Karpas-422 (cell line): ENCODE results near the gene CPLX3. TPM values are rescaled to one million over a fixed set of nuclear protein-coding genes. Genes with fewer than 3 reads are reported as not detected.

Experiments
- DNase-seq: peaks from one replicate; pipeline ENCODE4 v3.0.0-alpha.2; 2015
- H2AFZ ChIP-seq: fragments of 200-600 bp; sonication (generic); 2 replicates; pipeline ENCODE4 v1.6.1; 2014; ENCODE audit warnings: antibody characterized with exemption, low read length, mixed read lengths
- H3K27ac ChIP-seq: fragments of 200-600 bp; sonication (generic); 2 replicates; pipeline ENCODE4 v1.5.1; 2014; ENCODE audit warnings: mild to moderate bottlenecking, low read length, moderate library complexity
- H3K27me3 ChIP-seq: fragments of 200-600 bp; sonication (generic); 2 replicates; pipeline ENCODE4 v1.6.1; 2014; ENCODE audit warnings: low read length, mixed read lengths
- H3K36me3 ChIP-seq: fragments of 200-600 bp; sonication (generic); 2 replicates; pipeline ENCODE4 v1.6.1; 2014; ENCODE audit warnings: low read length, mixed read lengths; ENCODE audit not compliant: insufficient read depth
- H3K4me1 ChIP-seq: fragments of 200-600 bp; sonication (generic); 2 replicates; pipeline ENCODE4 v1.6.1; 2014; ENCODE audit warnings: mild to moderate bottlenecking, low read length, mixed read lengths
- H3K4me2 ChIP-seq: fragments of 200-600 bp; sonication (generic); 2 replicates; pipeline ENCODE4 v1.6.1; 2014; ENCODE audit warnings: low read length, low read depth, mild to moderate bottlenecking; ENCODE audit not compliant: poor library complexity, severe bottlenecking
- H3K4me3 ChIP-seq: fragments of 200-600 bp; sonication (generic); 2 replicates; pipeline ENCODE4 v1.5.1; 2014; ENCODE audit warnings: mild to moderate bottlenecking, antibody characterized with exemption, low read length, mixed read lengths
- H3K79me2 ChIP-seq: fragments of 200-600 bp; sonication (generic); 2 replicates; pipeline ENCODE4 v1.6.1; 2014; ENCODE audit warnings: mild to moderate bottlenecking, low read length, mixed read lengths
- H3K9ac ChIP-seq: fragments of 200-600 bp; sonication (generic); 2 replicates; pipeline ENCODE4 v1.6.0; 2014; ENCODE audit warnings: low read length
- H3K9me2 ChIP-seq: fragments of 200-600 bp; sonication (generic), shearing (Covaris generic); replicated peaks from 2 replicates; pipeline ENCODE4 v1.6.0; 2014; ENCODE audit warnings: mild to moderate bottlenecking, low read length, moderate library complexity; ENCODE audit not compliant: insufficient read depth
- H3K9me3 ChIP-seq: fragments of 300-700, 200-600 bp; sonication (generic); 2 replicates; pipeline ENCODE4 v1.6.1; 2014; ENCODE audit warnings: low read length, mixed read lengths
- H4K20me1 ChIP-seq: fragments of 200-600 bp; sonication (generic); 2 replicates; pipeline ENCODE4 v1.6.1; 2014; ENCODE audit warnings: mild to moderate bottlenecking, antibody characterized with exemption, low read length, low read depth; ENCODE audit not compliant: insufficient read depth
- total RNA-seq: library from RNA; depleted of rRNA; stranded (reverse); fragments of >200 nt; shearing (Covaris generic); gene quantifications from 2 replicates; pipeline ENCODE4 v1.2.3, GENCODE V29; 2014; ENCODE audit warnings: low replicate concordance

CPLX3 gene
- total RNA-seq, 1 experiment from 2014 or later = 5.2 TPM

DNA sequence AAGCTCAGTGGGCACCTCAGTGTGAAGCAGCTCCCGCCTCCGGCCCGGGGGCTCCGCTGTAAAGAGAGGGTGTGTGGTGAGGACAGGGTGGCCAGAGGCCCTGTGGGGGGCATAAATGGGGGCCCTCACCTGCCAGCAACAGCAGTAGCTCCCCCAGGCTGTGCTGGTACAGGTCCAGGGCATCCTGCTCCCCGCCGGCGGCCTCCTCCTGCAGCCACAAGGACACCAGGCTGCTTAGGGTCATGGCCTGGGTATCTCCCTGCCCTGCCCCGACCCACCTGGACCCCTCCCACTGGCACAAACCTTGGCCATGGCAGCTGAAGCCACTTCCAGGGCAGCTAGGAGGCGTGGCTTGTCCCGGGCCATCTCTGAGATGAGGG is 11.7 kb downstream of the CPLX3 start:
- peaks cover 16% of the 10 kb centered on the region for H3K79me2 ChIP-seq
- H3K9me3 ChIP-seq = no peaks in the 10 kb centered on the region
- peaks cover 3% of the 10 kb centered on the region; the same call in 1 of the 2 replicates for H3K36me3 ChIP-seq
- H2AFZ ChIP-seq = no peak overlapping the region
- no peak overlapping the region; the same call in 1 of the 2 replicates for H3K9ac ChIP-seq
- no peaks in the 10 kb centered on the region for H3K27me3 ChIP-seq
- no peak for DNase-seq
- 0 out of 2 replicates have a peak, but pooled peaks cover 7% of the 10 kb centered on the region for H4K20me1 ChIP-seq
- no peaks in the 10 kb centered on the region for H3K9me2 ChIP-seq
- H3K4me1 ChIP-seq = peaks cover 70% of the 10 kb centered on the region
- H3K4me2 ChIP-seq = no peak overlapping the region
- H3K27ac ChIP-seq = peak overlapping the region; percentile 76
- H3K4me3 ChIP-seq = no peak overlapping the region

DNA sequence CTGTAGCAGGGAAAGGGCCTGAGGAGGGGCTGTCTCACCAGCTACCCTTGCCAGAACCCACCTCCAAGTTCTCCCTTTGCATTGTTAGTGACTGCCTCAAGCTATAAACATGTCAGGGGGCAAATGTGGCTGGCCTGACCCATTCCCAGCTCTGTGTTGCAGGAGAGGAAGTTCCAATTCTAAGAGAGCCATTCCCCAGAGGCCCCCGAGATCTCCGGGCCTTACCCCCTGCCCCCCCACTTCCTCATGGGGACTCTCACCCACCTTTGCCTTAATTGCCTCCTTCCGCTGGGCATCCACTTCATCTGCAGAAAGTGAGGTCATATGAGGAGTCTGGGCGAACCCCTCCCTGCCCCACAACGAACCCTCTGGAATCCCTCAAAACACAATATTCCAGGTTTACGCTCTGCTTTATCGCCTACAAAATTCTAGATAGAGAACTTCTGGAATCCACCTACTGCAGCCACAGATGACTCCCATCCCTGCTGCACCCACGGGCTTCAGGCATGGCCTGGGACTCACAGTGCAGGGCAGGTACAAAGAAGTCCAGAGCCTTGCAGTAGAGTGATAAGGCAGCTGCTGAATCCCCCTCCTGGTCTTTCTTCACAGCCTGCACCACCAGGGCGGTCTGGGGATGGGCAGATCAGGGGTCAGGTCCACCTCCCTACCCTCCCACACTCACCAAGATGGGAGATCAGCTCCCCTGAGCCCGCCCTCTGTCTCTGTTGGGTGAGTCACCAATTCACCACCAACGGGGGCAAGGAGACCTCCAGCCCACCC is 12.5 kb downstream of the CPLX3 start:
- no peaks in the 10 kb centered on the region for H3K9me3 ChIP-seq
- H3K36me3 ChIP-seq = peaks cover 3% of the 10 kb centered on the region; the same call in 1 of the 2 replicates
- H3K27me3 ChIP-seq = no peaks in the 10 kb centered on the region
- no peaks in the 10 kb centered on the region for H3K9me2 ChIP-seq
- H3K4me3 ChIP-seq = peak overlapping the region; percentile 32; the same call in 1 of the 2 replicates
- H2AFZ ChIP-seq = no peak overlapping the region
- H3K9ac ChIP-seq = peak overlapping the region; percentile 98
- peak; percentile 75 for DNase-seq
- H3K79me2 ChIP-seq = peaks cover 16% of the 10 kb centered on the region
- H3K27ac ChIP-seq = peak overlapping the region; percentile 76
- H3K4me2 ChIP-seq = peak overlapping the region; percentile 83
- 0 out of 2 replicates have a peak, but pooled peaks cover 7% of the 10 kb centered on the region for H4K20me1 ChIP-seq
- peaks cover 70% of the 10 kb centered on the region for H3K4me1 ChIP-seq

DNA sequence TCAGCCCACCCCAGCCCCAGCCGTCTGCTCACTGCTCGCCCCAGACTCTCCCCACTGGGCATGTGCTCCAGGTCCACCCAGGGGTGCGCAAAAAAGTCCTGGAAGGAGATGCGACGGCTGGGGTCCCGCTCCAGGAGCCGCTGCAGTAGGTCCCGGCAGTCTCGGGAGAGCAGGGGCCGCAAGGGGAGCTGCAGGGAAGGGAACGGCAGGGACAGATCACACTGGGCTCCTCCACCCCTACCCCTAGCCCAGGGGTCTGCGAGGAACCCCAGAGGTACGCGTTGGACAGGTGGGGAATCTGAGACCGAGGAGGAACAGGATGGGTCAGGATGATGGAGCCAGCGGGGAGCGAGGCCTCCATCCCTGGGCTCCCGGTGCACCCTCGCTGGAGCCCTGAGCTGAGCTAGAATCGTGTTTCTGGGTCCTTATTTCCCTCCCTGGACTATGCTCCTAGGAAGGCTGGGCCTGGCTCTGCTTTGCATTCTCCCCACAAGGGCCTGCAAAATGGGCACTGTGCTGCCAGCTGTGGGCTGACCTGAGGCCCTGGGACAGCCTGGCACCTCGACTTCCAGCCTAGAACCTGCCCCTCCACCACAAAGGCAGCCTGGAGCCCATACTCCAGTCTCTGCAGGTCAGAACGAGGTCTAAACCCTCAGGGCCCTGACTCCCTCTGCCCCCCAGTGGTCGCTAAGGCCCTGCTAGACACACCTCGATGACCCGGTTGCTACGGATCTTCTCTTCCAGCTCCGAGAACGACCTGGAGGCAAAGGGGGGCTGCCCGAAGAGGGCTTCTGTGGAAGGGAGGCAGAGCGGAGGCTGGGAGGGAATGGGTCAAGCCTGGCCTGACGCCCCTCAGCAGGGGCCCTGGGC is 13.3 kb downstream of the CPLX3 start:
- H3K36me3 ChIP-seq = peaks cover 3% of the 10 kb centered on the region; the same call in 1 of the 2 replicates
- no peaks in the 10 kb centered on the region for H3K9me2 ChIP-seq
- peak overlapping the region; percentile 76 for H3K27ac ChIP-seq
- H2AFZ ChIP-seq = no peak overlapping the region
- H3K9me3 ChIP-seq = no peaks in the 10 kb centered on the region
- H3K79me2 ChIP-seq = peaks cover 16% of the 10 kb centered on the region
- no peaks in the 10 kb centered on the region for H3K27me3 ChIP-seq
- DNase-seq = peak; percentile 71
- 0 out of 2 replicates have a peak, but pooled peaks cover 7% of the 10 kb centered on the region for H4K20me1 ChIP-seq
- H3K4me2 ChIP-seq = peak overlapping the region; percentile 83
- H3K4me1 ChIP-seq = peaks cover 70% of the 10 kb centered on the region
- H3K4me3 ChIP-seq = peak overlapping the region; percentile 11; the same call in 1 of the 2 replicates
- H3K9ac ChIP-seq = peak overlapping the region; percentile 98

DNA sequence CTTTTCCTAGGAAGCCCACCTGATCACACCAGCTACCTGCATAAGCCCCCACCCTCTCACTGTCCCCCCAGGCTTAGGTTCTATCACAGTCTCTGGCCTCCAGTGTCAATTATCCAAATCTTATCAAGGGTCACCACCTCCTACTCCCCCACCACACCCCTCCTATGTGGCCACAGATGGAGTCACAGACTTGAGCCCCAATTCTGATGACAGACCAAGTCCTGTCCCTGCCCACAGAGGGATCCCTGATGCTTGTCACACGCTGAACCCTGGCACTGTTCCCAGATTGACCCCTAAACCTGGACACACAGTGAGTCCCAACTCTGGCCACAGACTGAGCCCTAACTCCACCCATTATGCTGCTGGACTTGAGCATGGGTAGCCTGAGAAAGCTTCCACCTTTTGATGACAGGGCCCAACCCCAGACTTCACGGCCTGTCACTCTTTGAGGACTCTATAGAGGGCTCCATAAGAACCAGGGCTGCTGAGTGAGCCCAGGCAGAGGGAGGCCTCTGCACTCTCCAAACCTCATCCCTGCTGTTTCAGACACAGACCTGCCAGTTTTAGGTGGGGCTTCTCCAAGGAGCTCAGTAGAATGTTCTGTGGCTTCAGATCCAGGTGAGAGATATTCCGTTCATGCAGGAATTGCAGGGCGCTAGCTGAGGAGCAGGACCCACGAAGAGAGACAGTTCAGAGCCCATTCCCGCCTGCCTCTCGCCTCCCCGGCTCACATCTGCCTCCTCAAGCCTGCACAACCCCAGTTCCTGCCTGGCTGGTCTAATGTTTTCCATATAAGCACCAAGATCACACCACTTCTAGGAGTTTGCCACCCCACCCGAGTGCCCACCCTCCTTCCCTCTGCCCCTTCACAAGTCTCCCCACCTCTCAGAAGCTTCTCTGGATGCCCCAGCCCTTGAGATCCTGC is 14.7 kb downstream of the CPLX3 start:
- H3K27ac ChIP-seq = peak overlapping the region; percentile 76
- H3K36me3 ChIP-seq = peaks cover 7% of the 10 kb centered on the region; the same call in 1 of the 2 replicates
- no peaks in the 10 kb centered on the region for H3K9me3 ChIP-seq
- no peak overlapping the region for H2AFZ ChIP-seq
- H3K4me1 ChIP-seq = peaks cover 69% of the 10 kb centered on the region
- H3K9ac ChIP-seq = peak overlapping the region; percentile 98
- no peaks in the 10 kb centered on the region for H3K9me2 ChIP-seq
- no peaks in the 10 kb centered on the region for H3K27me3 ChIP-seq
- H3K79me2 ChIP-seq = peaks cover 16% of the 10 kb centered on the region
- peak overlapping the region; percentile 100; the same call in 1 of the 2 replicates for H3K4me3 ChIP-seq
- peak; percentile 52 for DNase-seq
- H3K4me2 ChIP-seq = peak overlapping the region; percentile 83
- 0 out of 2 replicates have a peak, but pooled peaks cover 7% of the 10 kb centered on the region for H4K20me1 ChIP-seq

DNA sequence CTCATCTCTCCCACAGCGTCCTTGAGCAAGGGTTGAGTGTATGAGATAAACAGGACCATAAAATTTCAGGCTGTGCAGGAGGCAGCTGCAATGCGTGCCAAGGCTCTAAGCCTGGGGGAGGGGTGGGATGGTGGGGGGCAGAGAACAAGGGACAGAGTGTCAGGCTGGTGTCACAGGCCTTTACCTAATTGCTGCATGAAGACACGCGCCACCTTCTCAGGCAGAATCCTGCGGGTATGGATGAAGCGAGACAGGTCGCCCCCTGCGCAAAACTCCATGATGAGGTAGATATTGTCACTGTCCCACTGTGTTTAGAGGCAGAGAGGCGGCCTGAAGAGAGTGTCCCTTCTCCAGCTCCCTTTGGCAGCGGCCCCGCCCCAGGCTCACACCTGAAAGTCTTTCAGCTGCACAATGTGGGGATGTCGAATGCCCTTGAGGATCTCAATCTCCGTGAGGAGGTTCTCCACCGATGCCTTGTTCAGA is 15.5 kb downstream of the CPLX3 start:
- no peak for DNase-seq
- Histone ChIP-seq H2AFZ (no peak overlapping the region), H3K4me2 (peak overlapping the region; percentile 83), H3K9me3 (no peaks in the 10 kb centered on the region), H3K4me3 (peak overlapping the region; percentile 100), H3K36me3 (peaks cover 7% of the 10 kb centered on the region; the same call in 1 of the 2 replicates), H3K27ac (peak overlapping the region; percentile 76), H3K9me2 (no peaks in the 10 kb centered on the region), H3K4me1 (peaks cover 69% of the 10 kb centered on the region), H3K79me2 (peaks cover 16% of the 10 kb centered on the region), H3K9ac (peak overlapping the region; percentile 98), H4K20me1 (0 out of 2 replicates have a peak, but pooled peaks cover 7% of the 10 kb centered on the region), H3K27me3 (no peaks in the 10 kb centered on the region)

DNA sequence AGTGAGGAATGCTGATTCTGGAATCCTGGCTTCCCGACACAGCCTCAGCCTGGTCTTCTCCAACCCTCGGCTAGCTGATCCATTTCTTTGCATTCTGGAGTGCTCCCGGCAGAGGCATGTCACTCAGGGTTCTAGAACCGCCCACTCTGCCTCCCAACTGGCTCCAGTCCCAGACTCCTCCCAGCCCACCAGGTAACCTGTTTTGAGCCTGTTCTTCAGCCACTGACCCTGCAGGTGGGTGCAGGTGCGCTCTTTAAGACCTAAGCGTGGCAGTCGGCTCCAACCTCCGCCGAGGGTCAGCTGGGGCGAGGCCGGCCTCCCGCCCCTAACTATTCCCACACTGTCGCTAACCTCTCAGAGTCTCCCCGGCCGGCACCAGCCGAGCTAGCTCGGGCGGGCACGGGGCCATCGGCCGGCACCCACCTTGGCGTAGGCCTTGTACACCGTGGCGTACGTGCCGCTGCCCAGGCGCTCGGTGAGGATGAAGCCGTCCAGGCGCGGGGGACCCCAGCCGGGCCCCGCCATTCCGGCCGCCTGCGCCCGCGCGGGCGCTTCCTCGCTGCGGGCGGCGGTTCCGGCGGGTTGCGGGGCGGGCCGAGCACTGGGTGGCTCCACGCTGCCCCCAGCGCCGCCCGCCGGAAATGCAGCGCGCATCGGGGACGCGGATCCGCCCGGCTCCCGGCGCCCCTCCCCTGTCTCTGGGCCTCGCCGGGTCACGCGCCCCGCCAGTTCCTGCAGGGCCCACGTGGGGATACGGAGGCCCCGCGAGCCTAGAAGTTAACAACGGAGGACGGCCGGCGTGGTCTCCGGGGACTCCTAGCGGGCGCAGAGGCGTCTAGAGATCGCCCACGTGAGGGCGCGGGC is 16.4 kb downstream of the CPLX3 start, which contains the start of gene ULK3:
Gene ULK3 (minus strand): TSS at position 576 of the 864 bp plus-strand sequence. CDS start 51 bp downstream, at position 525.
- Histone ChIP-seq H3K27ac (peak within 1 kb of the TSS; percentile 85), H3K9ac (peak within 1 kb of the TSS; percentile 98), H3K79me2 (peaks cover 16% of the 10 kb centered on the region), H3K36me3 (peaks cover 7% of the 10 kb centered on the region; the same call in 1 of the 2 replicates), H3K4me1 (peaks cover 69% of the 10 kb centered on the region), H3K27me3 (no peaks in the 10 kb centered on the region), H3K9me2 (no peaks in the 10 kb centered on the region), H3K4me3 (peak within 1 kb of the TSS; percentile 100), H3K4me2 (peak within 1 kb of the TSS; percentile 83), H3K9me3 (no peaks in the 10 kb centered on the region), H2AFZ (peak within 1 kb of the TSS; percentile 63; the same call in 1 of the 2 replicates), H4K20me1 (0 out of 2 replicates have a peak, but pooled peaks cover 7% of the 10 kb centered on the region)
- peak; percentile 97 for DNase-seq
